Fibroblast of lung (primary cell): Measurements from ENCODE around the gene SSR2.

Experiments used
- CTCF ChIP-seq, 2 donors: IDR thresholded peaks in 1 of 2; conservative IDR thresholded peaks in 1 of 2; 1 replicate in 1 of 2; 2 replicates in 1 of 2; pipeline ENCODE4 v1.5.1; 2011 to 2012; ENCODE audit warnings: low read length in 2 of 2, control low read depth in 1 of 2, inconsistent platforms in 1 of 2, low read depth in 1 of 2, mild to moderate bottlenecking in 1 of 2
- EZH2 ChIP-seq: IDR thresholded peaks from 2 replicates; pipeline ENCODE4 v1.5.1; 2012; ENCODE audit warnings: low read length, control low read depth, mild to moderate bottlenecking; ENCODE audit errors: missing control alignments

GRCh38 chr1:156006666-156007376 is 13.9 kb downstream of the SSR2 start:
- TF ChIP-seq CTCF (conservative IDR thresholded peaks at IDR 0.05 in 1 of 2, IDR thresholded peaks at IDR 0.05 in 1 of 2; ENCODE audit: low read depth in 1 of 2, low read length in 2 of 2) (no peak), EZH2 (no peak)
